K562 (cell line): ENCODE results near the gene BLCAP. TPM values are rescaled to one million over a fixed set of nuclear protein-coding genes. Genes with fewer than 3 reads are reported as not detected.

Experiments used
- DDX20 ChIP-seq: fragments of 450-650 bp; IDR thresholded peaks from 2 replicates; pipeline ENCODE4 v1.6.1; 2016; ENCODE audit warnings: missing genetic modification characterization, low read depth, mild to moderate bottlenecking, missing compliant biosample characterization, moderate library complexity
- HLTF ChIP-seq: fragments of 450-650 bp; IDR thresholded peaks from 2 replicates; pipeline ENCODE4 v1.6.1; 2016
- HNRNPK ChIP-seq: fragments of 200-400 bp; formaldehyde crosslinking; IDR thresholded peaks from one replicate; pipeline ENCODE4 v1.6.1; 2018; ENCODE audit warnings: mild to moderate bottlenecking, low read depth, low read length; ENCODE audit not compliant: poor library complexity, severe bottlenecking
- L3MBTL2 ChIP-seq: fragments of 450-650 bp; IDR thresholded peaks from 2 replicates; pipeline ENCODE4 v1.6.1; 2016; ENCODE audit warnings: mild to moderate bottlenecking, moderate library complexity
- PURB ChIP-seq: sonication (generic); formaldehyde crosslinking; IDR thresholded peaks from 2 replicates; pipeline ENCODE4 v1.9.0; 2021; ENCODE audit warnings: low read depth, mild to moderate bottlenecking, missing genetic modification reagents
- ZNF655 ChIP-seq: fragments of 250-450 bp; sonication (Bioruptor Pico); IDR thresholded peaks from 2 replicates; pipeline ENCODE4 v1.5.0; 2021
- polyA plus RNA-seq, 8 experiments: library from polyadenylated mRNA; depleted of rRNA in 4 of 8; stranded (reverse) in 5 of 8; unstranded in 3 of 8; fragments of >200 nt; fragmentation: Nextera tagmentation in 2 of 8; fragmentation: Illumina TruSeq in 1 of 8; extraction: Ambion mirVana in 2 of 8; extraction: Trizol in 1 of 8; gene quantifications; 2 replicates each; pipeline versions ENCODE4 v1.2.1 to v1.2.3, GENCODE V29; 2011 to 2014; ENCODE audit warnings: inconsistent platforms in 1 of 8, missing spikeins in 1 of 8
- total RNA-seq, 7 experiments: library from RNA; depleted of rRNA in 6 of 7; stranded (reverse); fragments of >200 nt in 6 of 7; fragmentation: Illumina TruSeq in 2 of 7; extraction: Trizol in 2 of 7; gene quantifications; 2 replicates each; pipeline versions ENCODE4 v1.2.1 to v1.2.3, GENCODE V29; 2011 to 2021; ENCODE audit warnings: low replicate concordance in 1 of 7
- TF ChIP-seq, protein P1 (sequence below): IDR thresholded peaks from 2 replicates; pipeline ENCODE4 v1.6.1; 2011; ENCODE audit not compliant: insufficient read length; ENCODE audit errors: extremely low read depth
- TF ChIP-seq, protein P2 (sequence below), 3 experiments: fragments of 200-800 bp in 1 of 3; sonication (Bioruptor generic) in 1 of 3; sonication (generic) in 1 of 3; formaldehyde crosslinking in 1 of 3; IDR thresholded peaks; 2 replicates each; pipeline versions ENCODE4 v1.6.1 to v1.8.0; 2016 to 2022; ENCODE audit warnings: mild to moderate bottlenecking in 2 of 3, missing compliant biosample characterization in 2 of 3, missing genetic modification characterization in 2 of 3, missing genetic modification reagents in 1 of 3

BLCAP gene
- total and polyA plus RNA-seq, 9 of the 15 experiments (the other 6 are each of a cell fraction or from before 2014, with no cell fraction given) = 16.9 to 41.5 (median 27.6) TPM

GRCh38 chr20:37498066-37498665 lies 29.5 kb downstream of the BLCAP start (continued):
- TF ChIP-seq HNRNPK (no peak), DDX20 (no peak), ZNF655 (CRISPR knock-in tag) (no peak), HLTF (no peak), PURB (no peak), L3MBTL2 (no peak)
- TF ChIP-seq, protein P1, sequence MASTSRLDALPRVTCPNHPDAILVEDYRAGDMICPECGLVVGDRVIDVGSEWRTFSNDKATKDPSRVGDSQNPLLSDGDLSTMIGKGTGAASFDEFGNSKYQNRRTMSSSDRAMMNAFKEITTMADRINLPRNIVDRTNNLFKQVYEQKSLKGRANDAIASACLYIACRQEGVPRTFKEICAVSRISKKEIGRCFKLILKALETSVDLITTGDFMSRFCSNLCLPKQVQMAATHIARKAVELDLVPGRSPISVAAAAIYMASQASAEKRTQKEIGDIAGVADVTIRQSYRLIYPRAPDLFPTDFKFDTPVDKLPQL = no peak
- TF ChIP-seq, protein P2, sequence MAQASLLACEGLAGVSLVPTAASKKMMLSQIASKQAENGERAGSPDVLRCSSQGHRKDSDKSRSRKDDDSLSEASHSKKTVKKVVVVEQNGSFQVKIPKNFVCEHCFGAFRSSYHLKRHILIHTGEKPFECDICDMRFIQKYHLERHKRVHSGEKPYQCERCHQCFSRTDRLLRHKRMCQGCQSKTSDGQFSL (CRISPR knock-in tag; IDR thresholded peaks at IDR 0.05) = no peak
- TF ChIP-seq, protein P2 (tag; IDR thresholded peaks at IDR 0.05) = no peak
